ENCODE results near the gene ZSCAN5C.

ZSCAN5C gene

GRCh38 chr19:56159009-56159559 is 43.0 kb upstream of the ZSCAN5C start:
- no peak overlapping the region for H3K4me3 ChIP-seq (replicated peaks; ENCODE audit: low read depth, low read length)
- TF ChIP-seq CTCF (IDR thresholded peaks at IDR 0.05; ENCODE audit: low read length, missing control alignments), result no peak
- no peak for DNase-seq (ENCODE audit: low read depth)

GRCh38 chr19:56159622-56160271 is 42.3 kb upstream of the ZSCAN5C start:
- no peak overlapping the region for H3K4me3 ChIP-seq (replicated peaks; ENCODE audit: low read depth, low read length)
- no peak for DNase-seq (ENCODE audit: low read depth)
- TF ChIP-seq CTCF (IDR thresholded peaks at IDR 0.05; ENCODE audit: low read length, missing control alignments), result no peak

GRCh38 chr19:56161534-56161933 is 40.5 kb upstream of the ZSCAN5C start:
- no peak overlapping the region for H3K4me3 ChIP-seq (replicated peaks; ENCODE audit: low read depth, low read length)
- no peak for DNase-seq (ENCODE audit: low read depth)
- TF ChIP-seq CTCF (IDR thresholded peaks at IDR 0.05; ENCODE audit: low read length, missing control alignments), result no peak

GRCh38 chr19:56162258-56162657 is 39.8 kb upstream of the ZSCAN5C start:
- TF ChIP-seq CTCF (IDR thresholded peaks at IDR 0.05; ENCODE audit: low read length, missing control alignments), result no peak
- H3K4me3 ChIP-seq (replicated peaks; ENCODE audit: low read depth, low read length), result no peak overlapping the region
- peak; percentile 52 for DNase-seq (ENCODE audit: low read depth)

- no peak for TF ChIP-seq CTCF (IDR thresholded peaks at IDR 0.05; ENCODE audit: low read length, missing control alignments)
- H3K4me3 ChIP-seq (replicated peaks; ENCODE audit: low read depth, low read length), result no peak overlapping the region
These were observed 39.0 kb upstream of the ZSCAN5C start for GRCh38 chr19:56163097-56163496.

GRCh38 chr19:56167064-56167578 is 35.0 kb upstream of the ZSCAN5C start:
- no peak overlapping the region for H3K4me3 ChIP-seq (replicated peaks; ENCODE audit: low read depth, low read length)
- no peak for TF ChIP-seq CTCF (IDR thresholded peaks at IDR 0.05; ENCODE audit: low read length, missing control alignments)
- peak; percentile 34 for DNase-seq (ENCODE audit: low read depth)

More at GRCh38 chr19:56163097-56163496, 39.0 kb upstream of the ZSCAN5C start:
- DNase-seq (ENCODE audit: low read depth), result no peak

- DNase-seq (ENCODE audit: low read depth), result peak; percentile 22
- no peak overlapping the region for H3K4me3 ChIP-seq (replicated peaks; ENCODE audit: low read depth, low read length)
- no peak for TF ChIP-seq CTCF (IDR thresholded peaks at IDR 0.05; ENCODE audit: low read length, missing control alignments)
These were observed 31.8 kb upstream of the ZSCAN5C start for GRCh38 chr19:56170261-56170660.
